Parathyroid adenoma (tissue), 2 donors: ENCODE results near the gene ATOSA.

ENCODE experiments used
- H2AFZ ChIP-seq: fragments of 300-600 bp; sonication (generic); one replicate; pipeline ENCODE4 v1.7.0; 2017; ENCODE audit warnings: antibody characterized with exemption, mild to moderate bottlenecking
- H3K27ac ChIP-seq: fragments of 300-600 bp; sonication (generic); one replicate; pipeline ENCODE4 v1.7.0; 2017
- H3K27me3 ChIP-seq: fragments of 300-600 bp; sonication (generic); one replicate; pipeline ENCODE4 v1.7.0; 2017; ENCODE audit warnings: low read length; ENCODE audit not compliant: control insufficient read depth, insufficient read depth
- H3K36me3 ChIP-seq: fragments of 300-600 bp; sonication (generic); one replicate; pipeline ENCODE4 v1.7.0; 2017; ENCODE audit warnings: low read length; ENCODE audit not compliant: control insufficient read depth, insufficient read depth
- H3K4me1 ChIP-seq: fragments of 300-600 bp; sonication (generic); one replicate; pipeline ENCODE4 v1.7.0; 2017; ENCODE audit warnings: control low read depth
- H3K4me2 ChIP-seq: fragments of 300-600 bp; sonication (generic); one replicate; pipeline ENCODE4 v1.7.0; 2017; ENCODE audit warnings: low read length
- H3K4me3 ChIP-seq: fragments of 300-600 bp; sonication (generic); one replicate; pipeline ENCODE4 v1.7.0; 2017; ENCODE audit warnings: low read depth, low read length
- H3K79me2 ChIP-seq: fragments of 300-600 bp; sonication (generic); one replicate; pipeline ENCODE4 v1.7.0; 2017; ENCODE audit warnings: control low read depth
- H3K9ac ChIP-seq: fragments of 300-600 bp; sonication (generic); one replicate; pipeline ENCODE4 v1.7.0; 2017; ENCODE audit warnings: mild to moderate bottlenecking
- H3K9me3 ChIP-seq: fragments of 300-600 bp; sonication (generic); one replicate; pipeline ENCODE4 v1.7.0; 2017; ENCODE audit warnings: low read length; ENCODE audit not compliant: control insufficient read depth
- TF ChIP-seq, protein P1 (sequence below): fragments of 300-600 bp; sonication (generic); IDR thresholded peaks from one replicate; pipeline ENCODE4 v1.7.0; 2017; ENCODE audit warnings: antibody characterized with exemption, mild to moderate bottlenecking
- donor health status: primary hyperparathyroidism.

Gene ATOSA

DNA sequence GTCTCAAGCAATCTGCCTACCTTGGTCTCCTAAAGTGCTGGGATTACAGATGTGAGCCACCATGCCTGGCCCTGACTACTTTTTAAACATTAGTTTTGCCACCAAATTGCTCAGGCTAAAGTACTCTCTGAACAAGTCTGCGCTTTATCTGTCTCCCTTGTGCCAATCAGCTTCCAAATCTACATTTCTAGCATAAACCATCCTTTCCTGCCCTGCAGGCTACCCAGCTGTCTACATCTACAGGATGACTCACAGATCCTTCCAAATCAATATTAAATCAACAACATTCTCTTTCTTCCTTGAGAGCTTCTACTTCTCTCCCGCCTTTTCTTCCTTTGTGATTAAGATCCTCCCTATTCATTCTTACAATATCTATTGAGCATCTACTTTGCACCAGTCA is 16.0 kb upstream of the ATOSA start:
- H3K9ac ChIP-seq: no peak overlapping the region
- H3K9me3 ChIP-seq: no peaks in the 10 kb centered on the region
- H3K4me1 ChIP-seq: peaks cover 7% of the 10 kb centered on the region
- TF ChIP-seq, protein P1, sequence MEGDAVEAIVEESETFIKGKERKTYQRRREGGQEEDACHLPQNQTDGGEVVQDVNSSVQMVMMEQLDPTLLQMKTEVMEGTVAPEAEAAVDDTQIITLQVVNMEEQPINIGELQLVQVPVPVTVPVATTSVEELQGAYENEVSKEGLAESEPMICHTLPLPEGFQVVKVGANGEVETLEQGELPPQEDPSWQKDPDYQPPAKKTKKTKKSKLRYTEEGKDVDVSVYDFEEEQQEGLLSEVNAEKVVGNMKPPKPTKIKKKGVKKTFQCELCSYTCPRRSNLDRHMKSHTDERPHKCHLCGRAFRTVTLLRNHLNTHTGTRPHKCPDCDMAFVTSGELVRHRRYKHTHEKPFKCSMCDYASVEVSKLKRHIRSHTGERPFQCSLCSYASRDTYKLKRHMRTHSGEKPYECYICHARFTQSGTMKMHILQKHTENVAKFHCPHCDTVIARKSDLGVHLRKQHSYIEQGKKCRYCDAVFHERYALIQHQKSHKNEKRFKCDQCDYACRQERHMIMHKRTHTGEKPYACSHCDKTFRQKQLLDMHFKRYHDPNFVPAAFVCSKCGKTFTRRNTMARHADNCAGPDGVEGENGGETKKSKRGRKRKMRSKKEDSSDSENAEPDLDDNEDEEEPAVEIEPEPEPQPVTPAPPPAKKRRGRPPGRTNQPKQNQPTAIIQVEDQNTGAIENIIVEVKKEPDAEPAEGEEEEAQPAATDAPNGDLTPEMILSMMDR: no peak
- no peaks in the 10 kb centered on the region for H3K36me3 ChIP-seq
- no peak overlapping the region for H3K27ac ChIP-seq
- no peak overlapping the region for H3K4me2 ChIP-seq
- no peaks in the 10 kb centered on the region for H3K79me2 ChIP-seq
- no peak overlapping the region for H3K4me3 ChIP-seq
- H2AFZ ChIP-seq: no peak overlapping the region
- H3K27me3 ChIP-seq: no peaks in the 10 kb centered on the region

DNA sequence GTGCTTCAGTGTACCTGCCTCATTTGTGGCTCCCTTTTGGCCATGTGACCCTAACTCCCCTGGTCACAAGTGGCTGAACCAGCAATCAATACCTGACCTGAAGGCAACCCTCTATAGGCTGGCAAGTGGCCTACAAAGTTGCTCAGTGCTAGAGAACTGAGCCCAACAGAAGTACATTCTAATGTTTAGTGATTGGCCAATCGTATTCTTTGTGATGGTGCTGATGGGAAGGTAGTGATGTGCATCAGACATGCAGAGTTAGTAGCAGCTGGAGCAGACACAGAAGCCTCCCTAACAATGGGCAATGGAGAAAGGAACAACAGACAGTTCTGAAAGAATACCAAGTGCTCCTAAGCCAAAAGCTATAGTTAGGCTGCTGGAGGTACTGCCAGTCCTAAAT is 10.4 kb upstream of the ATOSA start:
- Histone ChIP-seq H3K4me1 (no peaks in the 10 kb centered on the region), H3K9me3 (no peaks in the 10 kb centered on the region)

DNA sequence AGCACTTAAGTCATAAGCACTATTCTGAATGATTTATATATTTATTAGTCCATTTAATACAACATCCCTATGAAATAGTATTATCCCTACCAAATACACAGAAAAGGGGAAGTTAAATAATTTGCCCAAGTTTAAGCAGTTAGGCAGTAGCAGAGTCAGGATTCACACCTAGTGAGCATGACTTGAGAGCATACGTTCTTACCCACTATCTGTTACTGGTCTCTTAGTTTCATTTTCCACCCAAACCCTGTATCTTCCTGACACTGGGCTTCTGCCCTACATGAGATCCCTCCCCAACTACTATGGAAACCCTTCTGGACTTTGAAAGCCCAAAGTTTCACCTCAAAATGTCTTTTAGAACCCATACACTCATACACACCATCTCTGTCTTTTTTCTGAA is 4.4 kb upstream of the ATOSA start:
- H3K4me1 ChIP-seq: no peaks in the 10 kb centered on the region
- no peaks in the 10 kb centered on the region for H3K9me3 ChIP-seq
- no peaks in the 10 kb centered on the region for H3K27me3 ChIP-seq
- H3K79me2 ChIP-seq: no peaks in the 10 kb centered on the region
- H3K9ac ChIP-seq: no peak overlapping the region
- H3K4me2 ChIP-seq: no peak overlapping the region
- H2AFZ ChIP-seq: no peak overlapping the region
- H3K4me3 ChIP-seq: no peak overlapping the region
- H3K36me3 ChIP-seq: no peaks in the 10 kb centered on the region
- no peak overlapping the region for H3K27ac ChIP-seq
- TF ChIP-seq, protein P1: no peak

More for the DNA sequence above, 10.4 kb upstream of the ATOSA start:
- Histone ChIP-seq H3K36me3 (no peaks in the 10 kb centered on the region), H3K79me2 (no peaks in the 10 kb centered on the region), H3K27me3 (no peaks in the 10 kb centered on the region), H2AFZ (no peak overlapping the region), H3K9ac (no peak overlapping the region), H3K27ac (no peak overlapping the region), H3K4me2 (no peak overlapping the region), H3K4me3 (no peak overlapping the region)
- TF ChIP-seq, protein P1: no peak

GRCh38 chr15:52682781-52683180 is 3.6 kb upstream of the ATOSA start:
- Histone ChIP-seq H3K79me2 (no peaks in the 10 kb centered on the region), H3K9me3 (no peaks in the 10 kb centered on the region), H3K27ac (no peak overlapping the region), H3K36me3 (no peaks in the 10 kb centered on the region), H3K9ac (no peak overlapping the region), H2AFZ (no peak overlapping the region), H3K4me3 (no peak overlapping the region), H3K27me3 (no peaks in the 10 kb centered on the region), H3K4me2 (no peak overlapping the region), H3K4me1 (no peaks in the 10 kb centered on the region)
- TF ChIP-seq, protein P1: no peak

- Histone ChIP-seq H2AFZ (no peak overlapping the region), H3K36me3 (no peaks in the 10 kb centered on the region), H3K4me1 (no peaks in the 10 kb centered on the region), H3K4me2 (no peak overlapping the region), H3K27ac (no peak overlapping the region), H3K9me3 (no peaks in the 10 kb centered on the region), H3K4me3 (no peak overlapping the region), H3K9ac (no peak overlapping the region), H3K79me2 (no peaks in the 10 kb centered on the region), H3K27me3 (no peaks in the 10 kb centered on the region)
- TF ChIP-seq, protein P1: no peak
These were observed 3.0 kb upstream of the ATOSA start for GRCh38 chr15:52682200-52682599.
